ENCODE results near the gene NFATC3. TPM values are rescaled to one million over a fixed set of nuclear protein-coding genes. Genes with fewer than 3 reads are reported as not detected.

Gene NFATC3
- polyA plus RNA-seq, 1 experiment: 16.7 TPM

DNA sequence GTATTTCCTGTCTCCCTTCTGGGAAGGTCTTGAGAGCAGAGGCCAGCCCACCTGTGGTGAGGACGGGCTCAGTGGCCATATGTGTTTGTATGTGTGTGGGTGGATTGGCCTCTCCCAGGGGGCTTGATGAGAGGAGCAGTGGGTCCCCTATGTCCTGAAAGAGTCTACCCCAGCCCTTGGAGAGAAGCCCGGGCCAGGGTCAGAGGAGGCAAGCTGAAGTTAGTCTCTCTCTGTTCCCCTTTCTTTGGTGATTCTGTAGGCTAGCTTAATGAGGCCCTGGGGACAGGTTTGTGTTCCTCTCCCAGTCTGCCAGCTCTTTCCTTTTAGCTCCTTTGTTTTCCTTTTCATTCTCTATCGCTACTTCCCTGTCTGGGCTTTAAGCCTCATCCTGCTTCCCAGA lies 23.8 kb upstream of the NFATC3 start:
- H3K27ac ChIP-seq (ENCODE audit: low read depth, low read length): no peak overlapping the region
- no peak for DNase-seq (ENCODE audit: low read depth, low spot score)
- no peaks in the 10 kb centered on the region for H3K27me3 ChIP-seq (ENCODE audit: control insufficient read depth, insufficient read depth, low read length)
- CTCF ChIA-PET: interaction anchor here (1.5 kb wide), 1 partner anchor 21 kb away, joined by 4 read pairs; no protein-coding TSS in a partner anchor
- no peak for TF ChIP-seq CTCF (IDR thresholded peaks at IDR 0.05; ENCODE audit: low read depth, low read length)
- POLR2A ChIA-PET: no interaction called here
- no peak overlapping the region for H3K4me3 ChIP-seq (ENCODE audit: low read depth, low read length)
- no peaks in the 10 kb centered on the region for H3K9me3 ChIP-seq (ENCODE audit: control insufficient read depth, insufficient read depth, low read length)

DNA sequence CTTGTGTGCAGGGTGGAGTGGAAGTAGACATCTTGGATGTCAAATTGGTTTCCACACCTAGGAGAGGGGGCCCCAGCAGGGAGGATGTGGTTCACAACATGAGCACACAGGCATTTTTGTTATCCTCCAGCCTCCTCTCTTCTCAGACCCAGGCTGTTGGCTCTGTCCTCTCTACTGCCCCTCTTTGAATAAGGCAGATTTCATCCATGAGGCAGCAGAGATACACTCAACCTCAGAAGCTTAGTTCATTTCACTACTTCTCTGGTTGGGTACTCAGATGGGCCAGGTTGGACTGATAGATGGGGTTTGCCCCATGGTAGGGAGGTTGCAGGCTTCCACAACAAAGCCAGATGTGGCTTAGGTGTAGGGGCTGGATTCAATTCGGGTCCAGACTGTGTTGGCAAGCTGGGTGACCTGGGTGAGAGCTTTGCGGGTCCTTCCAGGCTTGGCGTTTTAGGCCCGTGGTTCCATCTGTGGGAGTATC lies 22.2 kb upstream of the NFATC3 start:
- Histone ChIP-seq H3K27me3 (ENCODE audit: control insufficient read depth, insufficient read depth, low read length) (no peaks in the 10 kb centered on the region), H3K27ac (ENCODE audit: low read depth, low read length) (no peak overlapping the region), H3K9me3 (ENCODE audit: control insufficient read depth, insufficient read depth, low read length) (no peaks in the 10 kb centered on the region), H3K4me3 (ENCODE audit: low read depth, low read length) (no peak overlapping the region)
- TF ChIP-seq CTCF (IDR thresholded peaks at IDR 0.05; ENCODE audit: low read depth, low read length): no peak
- DNase-seq (ENCODE audit: low read depth, low spot score): no peak
- POLR2A ChIA-PET: no interaction called here
- CTCF ChIA-PET: interaction anchor here (0.6 to 1.3 kb wide), 3 partner anchors 7 to 167 kb away, joined by 3 to 4 read pairs (median 4); no protein-coding TSS in a partner anchor

DNA sequence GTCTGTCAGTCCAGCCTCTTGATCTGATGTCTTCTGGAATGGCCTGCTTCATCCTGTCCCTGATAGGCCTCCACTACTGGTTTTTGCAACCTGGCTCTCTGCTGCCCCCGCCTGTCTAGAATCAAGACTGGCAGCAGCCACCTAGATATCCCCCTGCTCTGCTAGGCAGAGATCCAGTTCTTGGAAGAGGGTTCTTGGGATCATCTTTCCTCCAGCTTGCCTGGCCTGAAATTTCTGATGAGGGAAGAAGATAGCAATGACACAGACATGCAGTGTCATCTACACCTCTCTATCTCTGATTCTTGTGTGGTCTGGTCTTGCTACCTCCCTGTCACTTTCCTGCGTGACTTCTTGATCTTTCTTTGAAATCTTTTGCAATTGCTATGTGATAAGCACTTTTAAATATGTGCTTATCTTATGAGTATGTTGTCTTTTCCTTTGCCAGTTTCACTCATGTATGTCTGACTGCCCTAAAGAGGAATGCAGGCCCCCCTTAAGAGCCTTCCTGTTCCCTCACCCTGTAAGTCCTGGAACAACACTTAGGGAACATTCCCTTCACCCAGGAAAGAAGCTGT lies 20.3 kb upstream of the NFATC3 start:
- TF ChIP-seq CTCF (IDR thresholded peaks at IDR 0.05; ENCODE audit: low read depth, low read length): peak; percentile 86
- Histone ChIP-seq H3K4me3 (ENCODE audit: low read depth, low read length) (no peak overlapping the region), H3K27me3 (ENCODE audit: control insufficient read depth, insufficient read depth, low read length) (no peaks in the 10 kb centered on the region), H3K9me3 (ENCODE audit: control insufficient read depth, insufficient read depth, low read length) (no peaks in the 10 kb centered on the region), H3K27ac (ENCODE audit: low read depth, low read length) (peak overlapping the region; percentile 73)
- ChIA-PET POLR2A (interaction anchor here (0.6 to 0.7 kb wide), 2 partner anchors 144 to 173 kb away, joined by 3 to 4 read pairs; no protein-coding TSS in a partner anchor), CTCF (interaction anchor here (0.6 to 2.0 kb wide), 20 partner anchors 9 to 544 kb away, joined by 3 to 11 read pairs (median 4); partner anchors contain the start of gene NFATC3)
- no peak for DNase-seq (ENCODE audit: low read depth, low spot score)

- CTCF ChIA-PET: interaction anchor here (0.6 to 2.0 kb wide), 21 partner anchors 10 to 545 kb away, joined by 3 to 11 read pairs (median 4); partner anchors contain the start of gene NFATC3
- Histone ChIP-seq H3K27ac (ENCODE audit: low read depth, low read length) (peak overlapping the region; percentile 73), H3K9me3 (ENCODE audit: control insufficient read depth, insufficient read depth, low read length) (no peaks in the 10 kb centered on the region), H3K27me3 (ENCODE audit: control insufficient read depth, insufficient read depth, low read length) (no peaks in the 10 kb centered on the region), H3K4me3 (ENCODE audit: low read depth, low read length) (no peak overlapping the region)
- POLR2A ChIA-PET: interaction anchor here (0.6 to 0.7 kb wide), 2 partner anchors 145 to 172 kb away, joined by 3 to 4 read pairs; no protein-coding TSS in a partner anchor
- DNase-seq (ENCODE audit: low read depth, low spot score): no peak
- TF ChIP-seq CTCF (IDR thresholded peaks at IDR 0.05; ENCODE audit: low read depth, low read length): no peak
Observed at GRCh38 chr16:68065716-68066305, 19.4 kb upstream of the NFATC3 start.

DNA sequence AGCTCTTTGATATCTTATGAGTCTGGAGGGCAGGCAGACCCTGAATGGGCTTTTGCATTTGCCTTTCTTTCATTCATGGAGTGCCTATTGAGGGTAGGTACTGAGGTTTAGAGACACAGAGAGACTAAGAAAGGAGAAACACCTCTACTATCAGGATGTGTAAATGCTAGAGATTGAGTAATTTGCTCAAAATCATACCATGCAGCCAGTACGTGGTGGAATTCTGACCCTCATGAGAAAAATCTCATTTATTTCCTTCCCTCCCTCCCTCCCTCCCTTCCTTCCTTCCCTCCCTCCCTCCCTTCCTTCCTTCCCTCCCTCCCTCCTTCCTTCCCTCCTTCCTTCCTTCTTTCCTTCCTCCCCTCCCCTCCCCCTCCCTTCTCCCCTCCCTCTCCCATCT lies 18.4 kb upstream of the NFATC3 start:
- no peak overlapping the region for H3K27ac ChIP-seq (ENCODE audit: low read depth, low read length)
- H3K9me3 ChIP-seq (ENCODE audit: control insufficient read depth, insufficient read depth, low read length): no peaks in the 10 kb centered on the region
- DNase-seq (ENCODE audit: low read depth, low spot score): no peak
- H3K27me3 ChIP-seq (ENCODE audit: control insufficient read depth, insufficient read depth, low read length): no peaks in the 10 kb centered on the region
- H3K4me3 ChIP-seq (ENCODE audit: low read depth, low read length): no peak overlapping the region
- CTCF ChIA-PET: interaction anchor here (0.6 kb wide), 1 partner anchor 119 kb away, joined by 9 read pairs; no protein-coding TSS in a partner anchor
- POLR2A ChIA-PET: no interaction called here
- TF ChIP-seq CTCF (IDR thresholded peaks at IDR 0.05; ENCODE audit: low read depth, low read length): no peak
